ENCODE data around the gene MRE11.
A peak's percentile ranks its signal among the peaks of the same experiment; 100 is the strongest.

The MRE11 gene

GRCh38 chr11:94493281-94494125, at the start of gene MRE11, which contains the start of gene ANKRD49:
TSS of gene MRE11 (minus strand) at chr11:94493844. CDS start at chr11:94492801, 1,043 bp downstream.
TSS of gene ANKRD49 (plus strand) at chr11:94493984. CDS start at chr11:94496694, 2,710 bp downstream.
- DNase-seq (ENCODE audit: extremely low spot score): peak; percentile 93
- ChIA-PET CTCF (no interaction called here), POLR2A (interaction anchor here (0.6 to 1.0 kb wide), 3 partner anchors 14 to 478 kb away, joined by 3 read pairs; partner anchors contain the start of gene C11orf97)
- TF ChIP-seq ZNF384 (IDR thresholded peaks at IDR 0.05) (no peak), FOXK2 (IDR thresholded peaks at IDR 0.05) (peak; percentile 59; the same call in 1 of the 2 replicates), LEF1 (IDR thresholded peaks at IDR 0.05; ENCODE audit: borderline replicate concordance) (no peak), NFRKB (IDR thresholded peaks at IDR 0.05) (no peak), ARNT (IDR thresholded peaks at IDR 0.05) (0 out of 2 replicates have a peak, but pooled peaks have one; percentile 24), ELF4 (IDR thresholded peaks at IDR 0.05) (peak; percentile 94), SP1 (IDR thresholded peaks at IDR 0.05) (no peak), L3MBTL2 (conservative IDR thresholded peaks at IDR 0.05) (peak; percentile 95), CTBP1 (IDR thresholded peaks at IDR 0.05; ENCODE audit: borderline replicate concordance) (peak; percentile 42; the same call in 1 of the 2 replicates), FOXM1 (IDR thresholded peaks at IDR 0.05; ENCODE audit: borderline replicate concordance) (no peak)

GRCh38 chr11:94539420-94539819, 45.8 kb upstream of the MRE11 start:
- ChIA-PET POLR2A (no interaction called here), CTCF (interaction anchor here (0.9 kb wide), 1 partner anchor 9 kb away, joined by 3 read pairs; no protein-coding TSS in a partner anchor)
- TF ChIP-seq ARNT (IDR thresholded peaks at IDR 0.05) (no peak), HDGF (IDR thresholded peaks at IDR 0.05; ENCODE audit: borderline replicate concordance) (no peak), SUZ12 (IDR thresholded peaks at IDR 0.05) (no peak), FOXM1 (IDR thresholded peaks at IDR 0.05; ENCODE audit: borderline replicate concordance) (no peak), CTBP1 (IDR thresholded peaks at IDR 0.05; ENCODE audit: borderline replicate concordance) (no peak), SP1 (IDR thresholded peaks at IDR 0.05) (no peak)
- TF ChIP-seq, protein P1, sequence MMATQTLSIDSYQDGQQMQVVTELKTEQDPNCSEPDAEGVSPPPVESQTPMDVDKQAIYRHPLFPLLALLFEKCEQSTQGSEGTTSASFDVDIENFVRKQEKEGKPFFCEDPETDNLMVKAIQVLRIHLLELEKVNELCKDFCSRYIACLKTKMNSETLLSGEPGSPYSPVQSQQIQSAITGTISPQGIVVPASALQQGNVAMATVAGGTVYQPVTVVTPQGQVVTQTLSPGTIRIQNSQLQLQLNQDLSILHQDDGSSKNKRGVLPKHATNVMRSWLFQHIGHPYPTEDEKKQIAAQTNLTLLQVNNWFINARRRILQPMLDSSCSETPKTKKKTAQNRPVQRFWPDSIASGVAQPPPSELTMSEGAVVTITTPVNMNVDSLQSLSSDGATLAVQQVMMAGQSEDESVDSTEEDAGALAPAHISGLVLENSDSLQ (IDR thresholded peaks at IDR 0.05): no peak
- no peak for DNase-seq (ENCODE audit: extremely low spot score)

DNA sequence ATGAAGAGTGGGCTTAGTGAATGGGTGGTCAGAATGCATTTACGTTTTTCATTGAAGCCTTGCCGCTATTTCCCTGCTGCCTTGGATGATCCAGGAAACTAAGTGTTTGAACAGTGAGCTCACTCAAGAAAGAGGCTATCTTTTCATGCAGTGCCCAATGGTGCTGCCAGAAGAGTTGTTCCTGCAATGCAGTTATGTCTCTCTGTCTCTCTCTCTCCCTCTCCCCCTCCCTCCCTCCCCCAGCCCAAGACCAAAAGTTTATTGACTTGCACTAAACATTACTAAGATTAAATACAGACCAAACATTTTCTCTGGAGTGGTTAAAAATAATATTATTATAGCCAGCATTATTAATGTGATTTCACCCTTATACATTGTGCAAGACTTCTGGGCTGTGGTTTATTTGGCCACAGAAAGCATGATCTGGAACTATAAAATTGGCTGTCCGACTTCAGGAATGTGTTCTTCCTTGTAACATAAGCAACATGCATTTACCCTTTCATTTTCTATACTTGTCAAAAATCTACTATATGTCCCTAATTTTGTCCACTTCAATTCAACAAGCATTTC, 43.5 kb upstream of the MRE11 start:
- ChIA-PET CTCF (no interaction called here), POLR2A (no interaction called here)
- TF ChIP-seq ELF4 (IDR thresholded peaks at IDR 0.05): no peak
- no peak for TF ChIP-seq BHLHE40 (IDR thresholded peaks at IDR 0.05; ENCODE audit: borderline replicate concordance)
- no peak for TF ChIP-seq CTBP1 (IDR thresholded peaks at IDR 0.05; ENCODE audit: borderline replicate concordance)
- no peak for TF ChIP-seq ZNF384 (IDR thresholded peaks at IDR 0.05)
- no peak for TF ChIP-seq LEF1 (IDR thresholded peaks at IDR 0.05; ENCODE audit: borderline replicate concordance)
- TF ChIP-seq TARDBP (IDR thresholded peaks at IDR 0.05): no peak
- TF ChIP-seq L3MBTL2 (conservative IDR thresholded peaks at IDR 0.05): no peak
- no peak for TF ChIP-seq SUZ12 (IDR thresholded peaks at IDR 0.05)
- no peak for TF ChIP-seq ARNT (IDR thresholded peaks at IDR 0.05)
- no peak for TF ChIP-seq FOXM1 (IDR thresholded peaks at IDR 0.05; ENCODE audit: borderline replicate concordance)
- no peak for TF ChIP-seq FOXK2 (IDR thresholded peaks at IDR 0.05)
- no peak for TF ChIP-seq SP1 (IDR thresholded peaks at IDR 0.05)
- TF ChIP-seq NFRKB (IDR thresholded peaks at IDR 0.05): no peak
- no peak for TF ChIP-seq HDGF (IDR thresholded peaks at IDR 0.05; ENCODE audit: borderline replicate concordance)
- no peak for TF ChIP-seq FOXA1 (IDR thresholded peaks at IDR 0.05)
- TF ChIP-seq, protein P1 (IDR thresholded peaks at IDR 0.05): no peak
- no peak for DNase-seq (ENCODE audit: extremely low spot score)

DNA sequence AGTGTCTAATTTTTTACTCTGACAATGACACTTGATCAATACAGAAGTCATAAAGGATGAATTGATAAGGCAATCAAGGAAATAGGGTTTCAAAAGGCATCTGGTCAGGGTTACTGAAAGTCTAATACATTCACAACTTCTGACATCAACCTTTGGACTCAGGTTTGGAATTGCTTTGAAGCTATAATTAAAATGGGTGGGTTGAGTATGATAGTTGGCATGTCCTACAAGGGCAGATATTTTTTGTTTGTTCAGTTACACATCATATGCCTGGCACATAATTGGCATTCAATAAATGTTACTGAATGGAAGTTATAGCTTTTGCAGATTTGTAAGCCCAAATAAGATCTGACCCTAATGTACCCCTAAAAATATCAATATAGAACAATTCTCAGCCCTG, 42.7 kb upstream of the MRE11 start:
- CTCF ChIA-PET: no interaction called here

More for the DNA sequence above, 42.7 kb upstream of the MRE11 start:
- no peak for DNase-seq (ENCODE audit: extremely low spot score)
- POLR2A ChIA-PET: no interaction called here
- TF ChIP-seq SP1 (IDR thresholded peaks at IDR 0.05) (no peak), FOXK2 (IDR thresholded peaks at IDR 0.05) (no peak), BHLHE40 (IDR thresholded peaks at IDR 0.05; ENCODE audit: borderline replicate concordance) (no peak), ARNT (IDR thresholded peaks at IDR 0.05) (no peak), HDGF (IDR thresholded peaks at IDR 0.05; ENCODE audit: borderline replicate concordance) (no peak), SUZ12 (IDR thresholded peaks at IDR 0.05) (no peak), TARDBP (IDR thresholded peaks at IDR 0.05) (no peak), ZNF384 (IDR thresholded peaks at IDR 0.05) (no peak), CTBP1 (IDR thresholded peaks at IDR 0.05; ENCODE audit: borderline replicate concordance) (no peak), ELF4 (IDR thresholded peaks at IDR 0.05) (no peak), L3MBTL2 (conservative IDR thresholded peaks at IDR 0.05) (no peak), FOXA1 (IDR thresholded peaks at IDR 0.05) (no peak), LEF1 (IDR thresholded peaks at IDR 0.05; ENCODE audit: borderline replicate concordance) (no peak), FOXM1 (IDR thresholded peaks at IDR 0.05; ENCODE audit: borderline replicate concordance) (no peak), NFRKB (IDR thresholded peaks at IDR 0.05) (no peak)
- TF ChIP-seq, protein P1 (IDR thresholded peaks at IDR 0.05): no peak

Data from HEK293T (cell line).